Activated B cell treated with CpG ODN at 0.5 μM for 24 hours (primary cell): ENCODE data around the gene GABPB2. TPM values are rescaled to one million over a fixed set of nuclear protein-coding genes. Genes with fewer than 3 reads are reported as not detected.

Experiments
- ATAC-seq: fragments of 200-7000 bp; cut with Tn5 transposase; one replicate; pipeline ENCODE4 v1.10.0; 2021; ENCODE audit warnings: low read depth, mild to moderate bottlenecking, moderate library complexity
- CTCF ChIA-PET: fragments of 350-600 bp; sonication (Branson Sonifier 250); formaldehyde crosslinking; loops from one replicate; lab custom pipeline; 2021; ENCODE audit warnings: antibody characterized with exemption; lab: Charles Lee
- POLR2A ChIA-PET: fragments of 350-600 bp; sonication (Branson Sonifier 250); formaldehyde crosslinking; loops from one replicate; lab custom pipeline; 2021; ENCODE audit warnings: antibody characterized with exemption; lab: Charles Lee
- DNase-seq: peaks from one replicate; pipeline ENCODE4 v3.0.0; 2022
- H3K27ac Mint-ChIP-seq: one replicate; pipeline ENCODE4 v1.8.0; 2020; ENCODE audit warnings: mixed read lengths
- H3K27me3 Mint-ChIP-seq: one replicate; pipeline ENCODE4 v1.8.0; 2021; ENCODE audit warnings: mixed read lengths
- H3K36me3 Mint-ChIP-seq: one replicate; pipeline ENCODE4 v1.8.0; 2021; ENCODE audit warnings: low read depth, mixed read lengths
- H3K4me1 Mint-ChIP-seq: one replicate; pipeline ENCODE4 v1.8.0; 2021; ENCODE audit warnings: mixed read lengths
- H3K4me3 Mint-ChIP-seq: one replicate; pipeline ENCODE4 v1.8.0; 2020; ENCODE audit warnings: mild to moderate bottlenecking, mixed read lengths
- H3K9me3 Mint-ChIP-seq: one replicate; pipeline ENCODE4 v1.8.0; 2020; ENCODE audit warnings: mixed read lengths
- CTCF ChIP-seq: fragments of 200-600 bp; IDR thresholded peaks from one replicate; pipeline ENCODE4 v1.8.0; 2022; ENCODE audit warnings: antibody characterized with exemption, mild to moderate bottlenecking
- intact Hi-C: fragments of 100-400 bp; cut with micrococcal nuclease; formaldehyde crosslinking; loops from one replicate; pipeline ENCODE4 v1.15.1; 2024
- total RNA-seq: library from RNA; stranded (reverse); gene quantifications from 2 replicates; pipeline ENCODE4 v1.2.3, GENCODE V29; 2022

GABPB2 gene
- total RNA-seq, 1 donor from 2014 or later, result 17.4 TPM

- H3K27me3 Mint-ChIP-seq, result no peaks in the 10 kb centered on the region
- peaks cover 9% of the 10 kb centered on the region for H3K4me1 Mint-ChIP-seq
- intact Hi-C loops, result no loop called here
- no peak overlapping the region for H3K27ac Mint-ChIP-seq
- CTCF ChIA-PET, result no interaction called here
- no peak overlapping the region for H3K4me3 Mint-ChIP-seq
- TF ChIP-seq CTCF, result no peak
- ATAC-seq, result no peak
- DNase-seq, result no peak
- no peaks in the 10 kb centered on the region for H3K36me3 Mint-ChIP-seq
- no peaks in the 10 kb centered on the region for H3K9me3 Mint-ChIP-seq
- POLR2A ChIA-PET, result interaction anchor here (0.6 kb wide), 1 partner anchor 77 kb away, joined by 3 read pairs; no protein-coding TSS in a partner anchor
Observed at GRCh38 chr1:151135433-151136385, 65.1 kb downstream of the GABPB2 start.

- H3K4me1 Mint-ChIP-seq, result peaks cover 4% of the 10 kb centered on the region
- CTCF ChIA-PET, result interaction anchor here (1.1 kb wide), 1 partner anchor 19 kb away, joined by 3 read pairs; the partner anchor contains the start of gene TNFAIP8L2
- TF ChIP-seq CTCF, result no peak
- intact Hi-C loops, result no loop called here
- ATAC-seq (no peak), DNase-seq (no peak)
- no peak overlapping the region for H3K27ac Mint-ChIP-seq
- H3K9me3 Mint-ChIP-seq, result no peaks in the 10 kb centered on the region
- H3K27me3 Mint-ChIP-seq, result no peaks in the 10 kb centered on the region
- no peak overlapping the region for H3K4me3 Mint-ChIP-seq
- POLR2A ChIA-PET, result no interaction called here
- H3K36me3 Mint-ChIP-seq, result no peaks in the 10 kb centered on the region
Observed at GRCh38 chr1:151137789-151138188, 67.2 kb downstream of the GABPB2 start.

- H3K36me3 Mint-ChIP-seq, result no peaks in the 10 kb centered on the region
- ChIA-PET CTCF (no interaction called here), POLR2A (interaction anchor here (0.6 kb wide), 1 partner anchor 584 kb away, joined by 3 read pairs; no protein-coding TSS in a partner anchor)
- peaks cover 18% of the 10 kb centered on the region for H3K4me1 Mint-ChIP-seq
- intact Hi-C loops, result no loop called here
- no peak overlapping the region for H3K4me3 Mint-ChIP-seq
- H3K9me3 Mint-ChIP-seq, result no peaks in the 10 kb centered on the region
- no peak for ATAC-seq
- TF ChIP-seq CTCF, result no peak
- peaks cover 7% of the 10 kb centered on the region for H3K27me3 Mint-ChIP-seq
- DNase-seq, result no peak
- no peak overlapping the region for H3K27ac Mint-ChIP-seq
Observed at GRCh38 chr1:151142411-151143056, 72.0 kb downstream of the GABPB2 start.

GRCh38 chr1:151143057-151143435, 72.5 kb downstream of the GABPB2 start:
- no peak for TF ChIP-seq CTCF
- ATAC-seq, result no peak
- H3K9me3 Mint-ChIP-seq, result no peaks in the 10 kb centered on the region
- ChIA-PET CTCF (no interaction called here), POLR2A (no interaction called here)
- H3K4me1 Mint-ChIP-seq, result peaks cover 18% of the 10 kb centered on the region
- H3K4me3 Mint-ChIP-seq, result no peak overlapping the region
- intact Hi-C loops, result no loop called here
- no peak overlapping the region for H3K27ac Mint-ChIP-seq
- peaks cover 7% of the 10 kb centered on the region for H3K27me3 Mint-ChIP-seq
- H3K36me3 Mint-ChIP-seq, result no peaks in the 10 kb centered on the region
- DNase-seq, result no peak

GRCh38 chr1:151143986-151144385, 73.4 kb downstream of the GABPB2 start:
- no peak for TF ChIP-seq CTCF
- H3K4me1 Mint-ChIP-seq, result peaks cover 18% of the 10 kb centered on the region

More at GRCh38 chr1:151143986-151144385, 73.4 kb downstream of the GABPB2 start:
- Mint-ChIP-seq H3K27me3 (peaks cover 7% of the 10 kb centered on the region), H3K4me3 (no peak overlapping the region), H3K9me3 (no peaks in the 10 kb centered on the region), H3K27ac (no peak overlapping the region), H3K36me3 (no peaks in the 10 kb centered on the region)
- no peak for ATAC-seq
- ChIA-PET CTCF (no interaction called here), POLR2A (interaction anchor here (0.6 to 1.4 kb wide), 3 partner anchors 13 to 44 kb away, joined by 3 to 5 read pairs (median 4); partner anchors contain the start of gene TNFAIP8L2)
- intact Hi-C loops, result no loop called here
- DNase-seq, result no peak
